GM21723 (cell line): ENCODE results near the gene ARID5B.
A peak's percentile ranks its signal among the peaks of the same experiment; 100 is the strongest.

Source experiments
- ATAC-seq: cut with Tn5 transposase; IDR thresholded peaks from one replicate; pipeline ENCODE4 v1.9.1; 2021; ENCODE audit warnings: mild to moderate bottlenecking, moderate library complexity; ENCODE audit not compliant: unreplicated experiment

ARID5B gene

DNA sequence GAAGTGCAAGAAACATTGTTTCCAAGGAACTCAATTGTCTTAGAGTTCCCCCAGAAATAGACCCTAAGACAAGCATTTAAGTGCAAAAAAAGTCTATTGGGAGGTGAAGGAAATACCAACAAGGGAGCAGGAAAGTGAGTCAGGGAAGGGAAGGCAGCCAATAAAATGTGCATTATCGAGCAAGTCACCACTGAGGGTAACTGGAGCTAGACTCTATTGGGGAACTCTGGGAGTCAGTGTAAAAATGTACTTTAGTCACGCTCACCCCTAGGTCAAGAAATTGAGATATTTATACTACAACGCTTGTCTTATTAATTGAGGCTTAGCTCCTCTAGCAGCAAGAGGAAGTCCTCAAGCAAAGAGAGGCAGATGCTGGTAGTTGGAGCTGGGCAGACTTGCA lies 229.4 kb downstream of the ARID5B start:
- ATAC-seq = no peak

DNA sequence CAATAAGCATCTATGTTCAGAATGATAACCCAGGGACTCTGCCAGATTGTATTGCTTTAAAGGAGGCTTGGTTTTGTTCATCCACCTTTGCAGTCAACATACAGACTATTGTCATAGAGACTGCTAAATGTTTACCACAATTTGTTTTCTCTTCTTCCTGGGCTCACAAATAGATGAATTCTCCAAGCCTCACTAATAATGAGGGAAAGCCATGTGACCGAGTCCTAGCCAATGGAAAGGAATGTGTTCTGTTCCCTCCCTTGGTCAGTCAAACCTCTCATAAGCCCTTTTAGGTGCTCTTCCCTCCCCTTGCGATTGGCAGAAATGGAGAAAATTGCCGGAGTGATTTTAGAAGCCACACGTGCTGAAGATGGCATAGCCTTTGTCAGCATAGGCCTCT lies 230.2 kb downstream of the ARID5B start:
- no peak for ATAC-seq

DNA sequence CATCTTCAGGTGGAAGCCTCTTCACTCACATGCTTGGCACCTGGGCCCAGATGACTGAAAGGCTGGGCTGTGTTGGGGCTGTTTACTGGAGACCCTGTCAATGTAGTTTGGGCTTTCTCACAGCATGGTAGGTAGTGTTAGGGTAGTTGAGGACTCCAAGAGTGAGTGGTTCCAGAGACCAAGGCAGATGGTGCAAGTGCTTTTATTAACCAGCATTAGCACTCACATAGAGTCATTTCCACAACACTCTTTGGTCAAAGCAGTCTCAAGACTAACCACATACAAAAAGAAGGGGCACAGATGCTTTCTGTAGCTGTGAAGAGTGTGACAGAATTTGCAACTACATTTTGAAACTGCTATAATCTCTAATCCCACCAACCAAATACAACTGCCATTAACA lies 232.1 kb downstream of the ARID5B start:
- ATAC-seq = peak; percentile 97

DNA sequence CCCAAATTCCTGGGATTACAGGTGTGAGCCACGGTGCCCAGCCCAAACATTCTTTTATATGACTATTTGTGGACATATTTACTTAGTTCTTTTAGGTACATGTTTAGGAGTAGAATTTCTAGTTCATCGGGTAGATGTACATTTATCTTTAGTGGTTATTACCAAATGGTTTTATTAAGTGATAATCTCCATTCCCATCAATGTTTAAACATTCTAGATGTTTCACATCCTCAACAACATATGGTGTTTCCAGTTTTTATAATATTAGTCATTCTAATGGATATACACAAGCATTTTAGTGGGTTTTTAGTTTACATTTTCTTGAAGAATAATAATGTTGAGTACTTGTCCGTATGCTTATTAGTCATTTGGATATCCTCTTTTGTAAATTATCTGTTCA lies 235.4 kb downstream of the ARID5B start:
- no peak for ATAC-seq
